Measurements from ENCODE around the gene MYLK.
"Not testable (repeated sequence)": the region's sequence is repeated elsewhere in the genome, so short reads cannot be mapped to it uniquely, and the experiment has no call there.

MYLK gene

DNA sequence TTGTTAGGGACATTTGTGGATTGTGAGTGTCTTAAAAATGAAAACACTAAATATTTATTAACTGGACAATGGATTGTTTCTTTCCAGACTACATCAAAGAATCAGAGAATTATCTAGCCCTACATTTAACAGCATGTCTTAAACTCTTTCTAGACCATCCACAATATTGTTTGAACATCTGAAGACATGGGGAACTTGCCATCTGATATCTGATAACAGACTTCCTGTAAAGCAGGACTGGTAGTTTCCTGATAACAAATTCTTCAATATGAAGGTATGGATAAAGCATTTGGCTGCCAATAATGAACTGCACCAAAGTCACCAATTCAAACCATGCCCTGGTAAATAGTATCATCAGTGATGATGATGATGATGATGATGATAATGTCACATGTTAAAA lies 273.1 kb downstream of the MYLK start:
- FAIRE-seq (no peak), DNase-seq (ENCODE audit: insufficient read length, low spot score) (no peak)

DNA sequence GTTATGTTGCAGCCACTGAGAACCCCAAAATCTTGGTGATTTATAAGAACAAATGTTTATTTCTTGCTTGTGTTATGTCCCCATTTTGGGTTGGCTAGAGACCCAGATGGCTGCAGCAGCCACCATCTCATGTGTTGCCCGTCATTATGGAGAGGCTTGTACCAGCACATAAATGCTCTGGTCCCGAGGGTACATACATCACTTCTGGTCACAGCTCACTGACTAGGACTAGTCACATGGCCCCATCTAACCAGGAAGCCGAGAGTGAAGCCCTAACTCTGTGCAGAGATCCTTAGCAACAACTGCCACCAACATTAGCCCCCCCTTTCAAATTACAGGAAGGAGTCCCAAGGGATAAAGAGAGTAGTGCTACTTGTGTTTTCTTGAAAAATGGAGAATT lies 273.8 kb downstream of the MYLK start:
- FAIRE-seq (no peak), DNase-seq (ENCODE audit: insufficient read length, low spot score) (peak; percentile 28)

DNA sequence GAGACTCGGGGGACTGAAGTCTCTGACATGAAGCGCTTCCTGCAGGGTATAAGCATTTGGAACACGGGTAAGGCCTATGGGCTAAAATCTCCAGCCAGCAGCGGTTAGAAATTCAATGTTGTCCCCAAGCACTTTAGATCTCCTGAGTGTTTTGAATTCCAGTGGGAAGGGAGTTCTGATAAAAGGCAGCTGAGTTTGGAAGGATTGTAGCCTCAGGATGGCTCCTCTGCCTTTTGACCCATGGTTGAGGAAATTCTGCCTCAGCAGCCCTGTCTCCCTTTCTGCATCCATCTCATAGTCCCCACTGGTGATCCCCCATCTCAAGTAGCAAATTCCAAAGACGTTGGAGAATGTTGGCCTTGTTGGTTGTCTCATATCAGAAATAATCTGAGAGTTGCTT lies 275.1 kb downstream of the MYLK start:
- no peak for FAIRE-seq
- DNase-seq (ENCODE audit: insufficient read length, low spot score) = no peak

DNA sequence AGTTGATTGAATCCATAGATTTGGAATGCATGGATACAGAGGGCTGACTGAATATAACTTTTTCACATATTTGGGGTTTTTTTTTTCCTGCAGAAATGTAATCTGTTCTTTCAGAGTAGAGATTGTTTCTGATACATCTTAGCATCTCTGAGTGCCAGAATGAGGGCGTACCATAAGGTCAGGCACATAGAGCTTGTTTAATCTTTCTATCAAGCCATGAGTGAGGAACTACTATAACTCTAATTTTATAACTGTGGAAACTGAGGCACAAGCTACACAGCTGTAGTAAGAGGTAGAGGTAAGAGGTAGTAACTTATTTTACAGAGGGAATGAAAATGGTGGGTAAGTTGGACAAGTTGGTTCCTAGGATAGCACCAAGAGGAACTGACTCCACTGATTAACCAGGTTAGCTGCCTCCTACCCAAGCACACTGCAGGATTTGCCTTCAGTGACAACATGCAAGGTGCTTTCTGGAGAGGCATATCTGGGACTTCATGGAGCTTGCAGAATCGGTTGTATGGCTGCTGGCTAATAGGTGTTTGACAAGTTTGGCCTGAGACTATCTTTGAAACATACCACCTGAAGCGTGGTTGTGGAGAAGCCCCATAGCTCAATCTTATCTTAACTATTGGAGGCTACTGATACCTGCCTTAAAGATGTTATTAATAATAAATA lies 275.7 kb downstream of the MYLK start:
- no peak for DNase-seq (ENCODE audit: insufficient read length, low spot score)
- no peak for FAIRE-seq

DNA sequence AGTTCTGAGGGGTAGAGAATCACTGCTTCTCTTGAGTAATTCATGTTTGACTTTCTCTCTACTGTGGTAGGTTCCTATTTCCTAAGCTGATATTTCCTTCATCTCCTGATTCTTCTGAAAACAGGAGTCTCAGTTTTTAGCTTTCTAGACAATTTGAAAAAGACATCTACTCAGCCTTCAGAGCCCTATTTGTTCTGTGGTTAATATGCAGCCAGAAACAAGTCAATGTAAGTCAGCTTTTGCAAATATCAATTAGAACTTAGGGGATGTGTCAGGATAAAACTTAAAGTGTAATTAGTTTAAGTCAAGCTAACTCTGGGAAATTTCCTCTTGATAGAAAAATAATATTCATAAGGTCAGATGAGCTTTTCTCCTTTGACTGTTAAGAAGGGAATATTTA lies 277.6 kb downstream of the MYLK start:
- no peak for FAIRE-seq

DNA sequence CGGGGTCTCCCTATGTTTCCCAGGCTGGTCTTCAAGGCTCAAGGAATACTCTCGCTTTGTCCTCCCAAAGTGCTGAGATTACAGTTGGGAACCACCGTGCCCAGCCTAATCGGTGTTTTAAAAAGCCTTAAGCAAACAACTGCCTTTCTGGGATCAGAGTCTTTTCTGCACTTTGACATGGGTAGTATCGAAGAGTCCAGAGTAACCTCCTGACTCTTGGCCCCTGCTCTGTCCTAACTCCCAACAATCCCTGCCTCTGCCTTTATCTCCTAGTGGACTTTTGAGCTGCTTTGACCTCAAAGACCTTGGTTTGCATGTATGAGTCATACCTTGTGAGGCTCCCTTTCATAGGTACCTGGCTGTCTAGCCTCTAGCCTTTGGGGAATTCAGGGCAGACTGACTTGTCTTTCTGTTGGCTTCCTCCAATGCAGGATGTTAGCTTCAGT lies 278.3 kb downstream of the MYLK start:
- DNase-seq (ENCODE audit: insufficient read length, low spot score) (peak; percentile 22), FAIRE-seq (peak; percentile 82)

More for the DNA sequence above, 277.6 kb downstream of the MYLK start:
- no peak for DNase-seq (ENCODE audit: insufficient read length, low spot score)

DNA sequence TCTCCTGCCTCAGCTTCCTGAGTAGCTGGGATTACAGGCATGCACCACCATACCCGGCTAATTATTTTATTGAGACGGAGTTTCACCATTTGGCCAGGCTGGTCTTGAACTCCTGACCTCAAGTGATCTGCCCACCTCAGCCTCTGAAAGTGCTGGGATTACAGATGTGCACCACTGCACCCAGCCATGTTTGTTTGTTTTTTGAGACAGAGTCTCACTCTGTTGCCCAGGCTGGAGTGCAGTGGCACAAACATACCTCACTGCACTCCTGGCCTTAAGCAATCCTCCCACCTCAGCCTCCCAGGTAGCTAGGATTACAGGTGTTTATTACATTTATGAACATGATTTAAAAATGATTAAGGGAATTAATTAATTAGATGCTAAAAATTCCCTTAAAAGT lies 281.0 kb downstream of the MYLK start:
- not testable (repeated sequence) for DNase-seq (ENCODE audit: insufficient read length, low spot score)

DNA sequence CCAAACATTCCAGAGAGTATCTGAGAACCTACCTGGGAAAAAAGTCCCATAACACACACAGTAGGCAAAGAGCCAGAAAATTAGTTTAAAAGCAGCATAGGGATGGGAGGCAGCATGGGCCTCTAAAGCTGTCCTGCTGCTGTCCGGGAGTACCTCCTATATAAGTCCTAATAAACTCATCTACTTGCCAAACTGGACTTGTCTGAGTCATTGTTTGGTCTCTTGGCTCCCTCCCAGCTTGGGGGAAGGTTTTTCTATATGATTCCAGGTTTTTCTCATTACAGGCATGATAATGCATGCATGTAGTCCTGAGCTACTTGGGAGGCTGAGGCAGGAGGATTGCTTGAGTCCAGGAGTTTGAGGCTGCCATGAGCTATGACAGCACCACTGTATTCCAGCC lies 281.8 kb downstream of the MYLK start:
- no peak for DNase-seq (ENCODE audit: insufficient read length, low spot score)
- no peak for FAIRE-seq

More for the DNA sequence above, 281.0 kb downstream of the MYLK start:
- FAIRE-seq = not testable (repeated sequence)

DNA sequence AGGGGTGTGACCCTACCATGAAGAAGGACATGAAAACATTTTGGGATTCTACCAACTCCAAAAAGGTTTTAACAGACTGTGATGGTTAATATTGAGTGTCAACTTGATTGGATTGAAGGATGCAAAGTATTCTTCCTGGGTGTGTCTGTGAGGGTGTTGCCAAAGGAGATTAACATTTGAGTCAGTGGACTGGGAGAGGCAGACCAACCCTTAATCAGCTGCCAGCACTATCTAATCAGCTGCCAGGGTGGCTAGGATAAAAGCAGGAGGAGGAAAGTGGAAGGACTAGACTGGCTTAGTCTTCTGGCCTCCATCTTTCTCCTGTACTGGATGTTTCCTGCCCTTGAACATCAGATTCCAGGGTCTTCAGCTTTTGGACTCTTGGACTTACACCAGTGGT lies 283.3 kb downstream of the MYLK start:
- FAIRE-seq; DNase-seq (ENCODE audit: insufficient read length, low spot score): not testable (repeated sequence)

DNA sequence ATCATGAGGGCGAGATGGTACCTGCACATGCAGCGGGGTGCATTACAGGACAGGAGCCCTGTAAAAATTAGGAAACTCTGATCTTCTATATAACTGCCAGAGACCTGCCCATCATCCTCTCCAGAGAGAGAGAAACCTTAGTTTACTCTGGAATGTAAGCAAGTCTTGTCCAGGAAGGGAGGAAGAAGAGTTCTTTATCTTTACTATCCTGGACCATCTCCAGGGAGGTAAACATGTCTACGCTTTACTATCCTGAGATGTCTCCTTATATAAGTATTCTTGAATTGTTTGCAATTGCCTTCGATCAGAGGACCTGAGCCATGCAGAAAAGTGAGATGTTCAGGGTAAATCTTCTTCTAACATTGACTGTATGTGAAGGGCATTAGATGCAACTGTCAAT lies 286.6 kb downstream of the MYLK start:
- FAIRE-seq (no peak), DNase-seq (ENCODE audit: insufficient read length, low spot score) (no peak)

DNA sequence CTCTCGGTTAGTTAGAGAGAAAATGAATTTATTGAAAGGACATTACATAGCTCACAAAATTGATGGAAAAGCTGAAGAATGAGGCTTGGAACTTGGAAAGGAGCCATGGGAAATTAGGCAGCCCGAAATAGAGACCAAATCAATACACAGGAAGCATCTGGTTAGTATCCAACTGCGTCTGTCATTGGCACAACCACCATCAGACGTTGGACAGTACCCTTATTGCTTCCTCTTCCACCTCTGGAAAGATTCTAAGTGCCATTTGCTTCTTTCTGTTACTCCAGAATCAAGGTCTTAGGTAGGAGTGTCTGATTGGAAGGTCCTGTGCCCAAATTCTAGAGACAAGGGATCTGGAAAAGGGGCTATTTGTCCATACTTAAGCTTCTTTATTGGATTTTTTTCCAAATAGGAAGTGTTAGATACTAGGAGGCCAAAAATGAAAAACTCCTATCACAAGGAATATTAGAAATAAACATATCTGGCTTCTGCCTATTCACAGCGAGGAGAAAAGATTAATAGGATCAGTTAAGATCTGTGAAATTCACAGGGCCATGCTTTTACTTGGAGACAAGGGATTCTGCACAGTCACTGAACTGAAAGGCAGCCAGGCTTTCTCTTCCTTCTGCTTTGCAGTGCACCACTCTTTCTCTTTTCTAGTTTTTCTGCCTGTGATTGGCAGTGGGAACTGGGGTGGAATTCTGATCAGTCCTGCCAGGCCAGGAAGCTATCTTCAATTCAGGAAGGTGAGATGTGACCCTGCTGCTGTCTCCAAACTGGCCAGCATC lies 288.5 kb downstream of the MYLK start:
- FAIRE-seq = no peak
- DNase-seq (ENCODE audit: insufficient read length, low spot score) = no peak

DNA sequence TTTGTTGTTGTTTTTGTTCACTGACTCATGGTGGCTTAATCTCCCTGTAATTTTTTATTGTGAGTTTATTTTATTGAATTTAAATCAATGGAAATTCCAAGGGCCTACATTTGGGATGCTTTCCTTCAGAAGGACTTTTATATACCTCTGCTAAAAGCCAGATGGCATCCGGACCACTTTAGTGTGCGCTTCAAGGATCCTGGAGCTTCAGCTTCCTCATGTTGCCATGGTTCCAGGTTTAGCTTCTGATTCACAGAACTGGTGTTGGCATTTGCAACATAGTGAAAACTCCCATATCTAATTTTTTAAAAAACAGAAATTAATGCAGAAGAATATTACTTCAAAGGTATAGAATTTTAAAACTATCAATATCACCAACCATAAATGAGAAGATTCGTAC lies 290.8 kb downstream of the MYLK start:
- no peak for DNase-seq (ENCODE audit: insufficient read length, low spot score)

DNA sequence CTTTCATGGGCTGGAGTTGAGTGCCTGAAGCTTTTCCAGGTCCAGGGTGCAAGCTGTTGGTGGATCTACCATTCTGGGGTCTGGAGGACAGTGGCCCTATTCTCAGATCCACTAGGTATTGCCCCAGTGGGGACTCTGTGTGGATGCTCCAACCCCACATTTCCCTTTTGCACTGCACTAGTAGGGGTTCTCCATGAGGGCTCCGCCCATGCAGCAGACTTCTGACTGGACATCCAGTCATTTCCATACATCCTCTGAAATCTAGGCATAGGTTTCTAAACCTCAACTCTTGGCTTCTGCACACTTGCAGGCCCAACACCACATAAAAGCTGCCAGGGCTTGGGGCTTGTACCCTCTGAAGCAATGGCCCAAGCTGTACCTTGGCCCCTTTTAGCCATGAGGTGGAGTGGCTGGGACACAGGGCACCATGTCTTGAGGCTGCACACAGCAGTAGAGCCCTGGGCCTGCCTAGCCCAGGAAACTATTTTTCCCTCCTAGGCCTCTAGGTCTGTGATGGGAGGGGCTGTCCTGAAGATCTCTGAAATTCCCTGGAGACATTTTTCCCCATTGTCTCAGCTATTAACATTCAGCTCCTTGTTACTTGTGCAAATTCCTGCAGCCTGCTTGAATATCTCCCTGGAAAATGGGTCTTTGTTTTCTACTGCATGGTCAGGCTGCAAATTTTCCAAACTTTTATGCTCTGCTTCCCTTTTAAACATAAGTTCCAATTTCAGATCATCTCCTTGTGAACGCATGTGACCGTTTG lies 293.3 kb downstream of the MYLK start:
- FAIRE-seq = no peak
- DNase-seq (ENCODE audit: insufficient read length, low spot score) = no peak

More for the DNA sequence above, 290.8 kb downstream of the MYLK start:
- no peak for FAIRE-seq

DNA sequence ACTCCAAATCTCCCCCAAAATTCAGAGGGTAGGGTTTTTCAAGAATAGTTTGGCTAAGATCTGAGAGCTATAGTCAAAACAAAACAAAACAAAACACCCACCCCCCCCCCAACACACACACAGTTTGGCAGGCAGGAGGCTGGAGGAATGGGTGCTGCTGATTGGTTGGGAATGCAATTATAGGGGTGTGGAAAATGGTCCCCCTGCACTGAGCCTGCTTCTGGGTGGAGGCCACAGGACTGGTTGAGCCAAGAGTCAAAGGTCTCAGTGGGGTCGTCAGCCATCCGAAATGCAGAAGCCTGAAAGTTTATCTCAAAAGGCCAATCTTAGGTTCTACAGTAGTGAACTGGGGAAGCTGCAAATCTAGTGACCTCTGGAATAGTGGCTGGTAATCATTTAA lies 296.7 kb downstream of the MYLK start:
- DNase-seq (ENCODE audit: insufficient read length, low spot score) (no peak), FAIRE-seq (no peak)

DNA sequence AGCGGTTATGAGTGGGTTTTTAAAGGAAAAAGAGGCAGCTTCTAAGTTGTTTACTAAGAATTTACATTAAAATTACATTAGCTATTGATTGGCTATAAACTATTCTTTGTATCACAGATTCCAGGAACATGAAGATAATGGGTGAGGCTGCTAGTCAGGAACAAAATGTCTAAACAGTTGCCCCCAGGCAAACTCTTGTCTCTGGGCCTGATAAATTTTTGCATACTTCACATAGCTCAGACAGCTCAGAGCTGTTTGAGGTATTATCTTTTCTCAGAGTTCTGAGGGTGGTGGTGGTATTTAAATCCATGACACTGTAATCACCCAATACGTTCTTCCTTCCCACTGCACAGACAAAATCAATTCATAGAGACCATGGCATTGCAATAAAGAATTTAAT lies 297.2 kb downstream of the MYLK start:
- DNase-seq (ENCODE audit: insufficient read length, low spot score) (no peak), FAIRE-seq (no peak)

DNA sequence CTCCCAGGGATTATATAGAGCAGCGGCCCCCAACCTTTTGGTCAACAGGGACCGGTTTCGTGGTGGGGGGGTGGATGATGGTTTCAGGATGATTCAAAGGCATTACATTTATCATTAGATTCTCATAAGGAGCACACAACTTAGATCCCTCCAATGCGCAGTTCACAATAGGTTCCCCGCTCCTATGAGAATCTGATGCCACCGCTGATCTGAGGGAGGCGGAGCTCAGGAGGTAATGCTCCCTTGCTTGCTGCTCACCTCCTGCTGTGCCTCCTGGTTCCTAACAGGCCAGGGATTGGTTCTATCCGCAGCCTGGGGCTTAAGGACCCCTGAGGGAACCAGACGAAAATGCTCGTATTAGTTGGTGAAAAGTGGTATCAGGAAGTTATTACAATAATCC lies 298.0 kb downstream of the MYLK start:
- peak; percentile 68 for FAIRE-seq
- DNase-seq (ENCODE audit: insufficient read length, low spot score) = no peak

DNA sequence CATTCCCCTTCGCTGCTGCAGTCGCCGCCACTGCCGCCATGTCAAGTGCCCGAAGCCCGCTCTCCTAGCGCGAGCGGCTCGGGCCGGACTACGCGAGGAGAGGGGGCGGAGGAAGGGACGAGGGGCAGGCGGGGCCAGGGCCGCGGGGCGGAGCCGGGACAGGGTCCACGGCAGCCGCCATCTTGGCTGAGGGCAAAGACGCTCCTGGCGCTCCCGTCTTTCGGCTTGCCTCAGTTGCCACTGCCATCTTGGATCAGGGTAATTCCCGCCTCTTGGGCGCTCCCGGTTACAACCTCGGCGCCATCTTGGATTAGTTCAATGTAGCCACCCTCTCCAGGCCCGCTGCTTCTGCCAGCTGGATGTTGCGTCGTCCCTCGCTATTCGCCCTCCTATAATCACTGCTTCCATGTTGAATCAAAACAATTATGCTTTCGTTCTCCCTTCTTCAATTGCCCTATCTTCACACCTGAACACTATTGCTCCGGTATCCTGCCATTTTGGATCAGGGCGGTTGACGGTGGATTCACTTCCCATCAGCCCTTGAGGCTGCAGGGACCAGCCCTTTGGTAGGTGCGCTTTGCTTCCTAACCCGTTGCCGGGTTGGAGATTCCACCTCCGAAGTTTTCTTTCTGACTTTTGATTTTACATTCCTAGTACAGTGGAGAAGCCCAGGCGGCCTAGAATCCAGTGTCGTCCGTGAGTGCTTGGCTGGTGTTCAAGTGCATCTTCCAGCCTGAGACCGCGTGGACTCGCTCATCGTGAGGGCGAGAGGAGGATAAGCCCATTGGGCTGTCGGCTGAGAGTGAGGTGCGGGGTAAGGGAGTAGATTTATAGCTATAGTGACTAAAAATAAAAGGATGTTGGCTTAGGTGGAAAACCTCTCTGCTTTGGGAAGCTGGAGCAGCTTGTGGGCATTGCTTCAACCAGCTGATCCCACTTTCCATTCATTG lies 298.9 kb downstream of the MYLK start, which contains the start of gene HACD2:
Gene HACD2 (minus strand): TSS at position 66 of the 950 bp plus-strand sequence. CDS start 26 bp downstream, at position 40.
- peak; percentile 63 for DNase-seq (ENCODE audit: insufficient read length, low spot score)
- FAIRE-seq = peak; percentile 92

DNA sequence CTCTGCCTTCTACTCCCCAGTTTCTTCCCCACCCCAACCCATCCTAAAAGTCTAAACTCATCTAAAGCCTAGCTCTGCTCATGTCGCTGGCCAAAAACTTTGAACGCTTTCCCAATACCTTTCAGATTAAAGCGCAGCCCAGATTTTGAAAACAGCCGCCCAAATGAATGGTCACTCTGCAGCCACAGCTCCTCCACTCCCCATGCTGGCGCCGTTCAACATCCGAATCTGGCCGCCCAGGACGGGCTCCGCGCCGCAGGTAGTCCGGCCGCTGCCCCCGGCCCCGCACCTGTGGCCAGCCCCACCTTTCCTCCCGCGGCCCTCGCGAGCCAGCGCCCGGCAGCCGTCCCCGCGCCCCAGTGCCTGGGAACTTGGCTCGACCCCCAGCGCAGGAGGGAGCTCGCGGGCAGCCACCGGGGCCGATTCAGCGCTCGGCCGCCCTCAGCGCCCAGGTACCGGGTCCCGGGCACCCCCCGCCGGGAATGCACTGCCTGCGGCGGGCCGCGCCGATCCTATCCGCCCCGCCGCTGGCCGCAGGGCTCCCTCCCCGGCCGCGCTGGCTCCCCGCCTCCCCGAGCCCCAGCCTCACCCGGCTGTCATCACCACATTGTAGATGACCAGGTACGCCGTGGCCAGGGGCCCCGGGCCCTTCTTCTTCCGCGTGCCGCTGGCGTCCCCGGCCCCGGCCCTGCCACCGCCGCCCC lies 299.7 kb downstream of the MYLK start:
- peak; percentile 13 for DNase-seq (ENCODE audit: insufficient read length, low spot score)
- no peak for FAIRE-seq

DNA sequence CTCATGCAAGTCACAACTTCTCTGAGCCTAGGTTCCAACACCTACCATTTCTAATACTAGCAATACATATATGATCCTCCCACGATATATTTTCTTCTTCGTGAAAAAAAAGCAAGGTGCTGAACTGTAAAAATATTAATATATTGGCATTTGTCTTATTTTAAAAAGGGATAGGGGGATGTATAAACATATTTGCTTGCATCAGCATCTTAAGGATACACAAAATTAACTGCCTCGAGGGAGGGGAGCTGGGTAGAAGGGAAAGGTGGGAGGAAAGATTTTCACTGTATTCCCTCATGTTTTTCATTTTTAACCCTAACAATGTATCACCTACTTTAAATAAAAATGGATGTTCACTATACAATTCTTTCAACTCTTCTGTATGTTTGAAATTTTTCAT lies 300.6 kb downstream of the MYLK start:
- no peak for FAIRE-seq

DNA sequence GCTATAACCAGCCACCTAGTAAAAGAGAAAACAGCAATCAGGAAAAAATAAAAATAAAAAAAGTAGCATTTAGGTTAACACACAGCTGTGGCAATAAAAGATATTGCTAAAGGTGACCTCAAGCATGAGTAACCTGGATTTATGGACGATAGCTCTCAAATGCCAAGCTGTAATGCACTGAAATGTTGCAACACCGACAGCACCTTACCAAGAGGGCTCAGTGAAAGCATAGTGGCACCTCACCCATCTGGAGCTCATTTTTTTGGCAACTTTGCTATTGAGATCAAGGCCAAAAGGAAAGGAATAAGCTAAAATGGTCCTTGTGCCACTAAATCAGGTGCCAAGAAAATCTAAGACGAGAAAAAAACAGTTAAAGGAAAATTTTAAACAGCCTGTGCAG lies 301.8 kb downstream of the MYLK start:
- FAIRE-seq (no peak), DNase-seq (ENCODE audit: insufficient read length, low spot score) (no peak)

More for the DNA sequence above, 300.6 kb downstream of the MYLK start:
- no peak for DNase-seq (ENCODE audit: insufficient read length, low spot score)
